GM19238 (cell line): ENCODE measurements around the gene HHAT.

ENCODE experiments used
- DNase-seq: peaks from one replicate; pipeline ENCODE4 v3.0.0; 2011; ENCODE audit warnings: low spot score; ENCODE audit not compliant: insufficient read length

The HHAT gene

GRCh38 chr1:210678306-210678705 is 349.6 kb downstream of the HHAT start:
- no peak for DNase-seq

- no peak for DNase-seq
Measured at GRCh38 chr1:210681158-210681557, 352.5 kb downstream of the HHAT start.

- no peak for DNase-seq
Measured at GRCh38 chr1:210683403-210684047, 354.8 kb downstream of the HHAT start.

GRCh38 chr1:210684466-210685294 is 356.0 kb downstream of the HHAT start:
- DNase-seq = peak; percentile 32

- DNase-seq = no peak
Measured at GRCh38 chr1:210685295-210685650, 356.6 kb downstream of the HHAT start.

GRCh38 chr1:210686841-210687240 is 358.1 kb downstream of the HHAT start:
- no peak for DNase-seq

- no peak for DNase-seq
Measured at GRCh38 chr1:210687582-210688279, 359.0 kb downstream of the HHAT start.

- no peak for DNase-seq
Measured at GRCh38 chr1:210688512-210689234, 360.0 kb downstream of the HHAT start.

GRCh38 chr1:210689826-210690225 is 361.1 kb downstream of the HHAT start:
- DNase-seq = no peak

- DNase-seq = no peak
Measured at GRCh38 chr1:210690236-210690635, 361.5 kb downstream of the HHAT start.

- no peak for DNase-seq
Measured at GRCh38 chr1:210691039-210691610, 362.4 kb downstream of the HHAT start.

- no peak for DNase-seq
Measured at GRCh38 chr1:210692796-210693195, 364.1 kb downstream of the HHAT start.

GRCh38 chr1:210695026-210695425 is 366.3 kb downstream of the HHAT start:
- no peak for DNase-seq

GRCh38 chr1:210696709-210697108 is 368.0 kb downstream of the HHAT start:
- peak; percentile 23 for DNase-seq

- DNase-seq = no peak
Measured at GRCh38 chr1:210697185-210697584, 368.5 kb downstream of the HHAT start.

- no peak for DNase-seq
Measured at GRCh38 chr1:210698661-210699060, 370.0 kb downstream of the HHAT start.

GRCh38 chr1:210700083-210700482 is 371.4 kb downstream of the HHAT start:
- no peak for DNase-seq

- DNase-seq = no peak
Measured at GRCh38 chr1:210700511-210700910, 371.8 kb downstream of the HHAT start.

- DNase-seq = no peak
Measured at GRCh38 chr1:210702506-210702905, 373.8 kb downstream of the HHAT start.

GRCh38 chr1:210703593-210703992 is 374.9 kb downstream of the HHAT start:
- no peak for DNase-seq

- no peak for DNase-seq
Measured at GRCh38 chr1:210705086-210705485, 376.4 kb downstream of the HHAT start.
